Naive thymus-derived CD4-positive, alpha-beta T cell (primary cell): ENCODE measurements around the gene AKAP6. TPM values are rescaled to one million over a fixed set of nuclear protein-coding genes. Genes with fewer than 3 reads are reported as not detected.

Source experiments
- ATAC-seq: fragments of 150-1000 bp; cut with Tn5 transposase; 2 replicates; pipeline ENCODE4 v1.10.0; 2021; ENCODE audit warnings: mild to moderate bottlenecking, moderate library complexity
- CTCF ChIA-PET: fragments of 350-600 bp; sonication (Branson Sonifier 250); formaldehyde crosslinking; loops from one replicate; lab custom pipeline; 2021; ENCODE audit warnings: antibody characterized with exemption; lab: Charles Lee
- POLR2A ChIA-PET: fragments of 350-600 bp; sonication (Branson Sonifier 250); formaldehyde crosslinking; loops from one replicate; lab custom pipeline; 2021; ENCODE audit warnings: antibody characterized with exemption, inconsistent platforms; lab: Charles Lee
- DNase-seq, 9 donors: peaks; one replicate each; pipeline versions ENCODE4 v3.0.0 to v3.0.0-alpha.2; 2020 to 2022; ENCODE audit warnings: mixed read lengths in 1 of 9
- H3K27ac ChIP-seq: one replicate; pipeline ENCODE4 v1.7.0; 2013; ENCODE audit warnings: mild to moderate bottlenecking, low read depth, low read length, moderate library complexity
- H3K27me3 ChIP-seq, 2 donors: one replicate each; pipeline ENCODE4 v1.7.0; 2013; ENCODE audit warnings: low read length in 2 of 2, mild to moderate bottlenecking in 2 of 2, moderate library complexity in 2 of 2; ENCODE audit not compliant: control insufficient read depth in 2 of 2, insufficient read depth in 2 of 2
- H3K36me3 ChIP-seq, 3 experiments: 1 replicate in 2 of 3; 2 replicates in 1 of 3; pipeline ENCODE4 v1.7.0; 2013; ENCODE audit warnings: low read length in 3 of 3, mild to moderate bottlenecking in 3 of 3, moderate library complexity in 1 of 3; ENCODE audit not compliant: insufficient read depth in 3 of 3, control insufficient read depth in 2 of 3
- H3K4me1 ChIP-seq, 2 donors: one replicate each; pipeline ENCODE4 v1.7.0; 2013; ENCODE audit warnings: low read length in 2 of 2, mild to moderate bottlenecking in 2 of 2, moderate library complexity in 1 of 2; ENCODE audit not compliant: control insufficient read depth in 2 of 2, insufficient read depth in 2 of 2
- H3K4me3 ChIP-seq: 2 replicates; pipeline ENCODE4 v1.7.0; 2013; ENCODE audit warnings: mild to moderate bottlenecking, low read length
- H3K9me3 ChIP-seq, 3 experiments: 1 replicate in 2 of 3; 2 replicates in 1 of 3; pipeline ENCODE4 v1.7.0; 2013; ENCODE audit warnings: low read length in 3 of 3; ENCODE audit not compliant: control insufficient read depth in 2 of 3
- H3K27ac Mint-ChIP-seq, 9 donors: one replicate each; pipeline ENCODE4 v1.8.0; 2020 to 2022; ENCODE audit warnings: mixed read lengths in 9 of 9, mild to moderate bottlenecking in 8 of 9, moderate library complexity in 5 of 9, inconsistent platforms in 2 of 9
- H3K27me3 Mint-ChIP-seq, 5 donors: one replicate each; pipeline ENCODE4 v1.8.0; 2021 to 2022; ENCODE audit warnings: mixed read lengths in 5 of 5, mild to moderate bottlenecking in 1 of 5
- H3K36me3 Mint-ChIP-seq, 5 donors: one replicate each; pipeline ENCODE4 v1.8.0; 2020 to 2022; ENCODE audit warnings: mixed read lengths in 5 of 5, mild to moderate bottlenecking in 3 of 5, inconsistent platforms in 1 of 5
- H3K4me1 Mint-ChIP-seq, 7 donors: one replicate each; pipeline ENCODE4 v1.8.0; 2020 to 2022; ENCODE audit warnings: mixed read lengths in 7 of 7, mild to moderate bottlenecking in 3 of 7, inconsistent platforms in 1 of 7
- H3K4me3 Mint-ChIP-seq, 10 donors: one replicate each; pipeline ENCODE4 v1.8.0; 2020 to 2022; ENCODE audit warnings: mild to moderate bottlenecking in 10 of 10, mixed read lengths in 10 of 10, moderate library complexity in 6 of 10, inconsistent platforms in 2 of 10
- H3K9me3 Mint-ChIP-seq, 11 donors: one replicate each; pipeline ENCODE4 v1.8.0; 2020 to 2022; ENCODE audit warnings: mixed read lengths in 11 of 11, mild to moderate bottlenecking in 4 of 11, inconsistent platforms in 1 of 11, moderate library complexity in 1 of 11
- intact Hi-C, 2 donors: fragments of 100-400 bp; cut with micrococcal nuclease; formaldehyde crosslinking; loops; one replicate each; pipeline ENCODE4 v1.15.1; 2023
- polyA plus RNA-seq, 2 donors: library from polyadenylated mRNA; unstranded; fragments of 300-500 nt; fragmentation: Illumina TruSeq; gene quantifications; one replicate each; pipeline ENCODE4 v1.2.3, GENCODE V29; 2021
- total RNA-seq, 6 experiments: library from RNA in 5 of 6; stranded (reverse) in 5 of 6; gene quantifications; 1 replicate in 5 of 6; 2 replicates in 1 of 6; pipeline ENCODE4 v1.2.3 and lab custom pipeline; 2021 to 2026

AKAP6 gene
- total and polyA plus RNA-seq, 7 experiments from 2014 or later, result 0.29 to 7.9 (median 4.1) TPM

- no peak overlapping the region for H3K27ac Mint-ChIP-seq
- no peak overlapping the region for H3K4me3 Mint-ChIP-seq
- no peaks in the 10 kb centered on the region for H3K9me3 ChIP-seq
- no peaks in the 10 kb centered on the region for H3K4me1 ChIP-seq
- no peaks in the 10 kb centered on the region for H3K36me3 Mint-ChIP-seq
- H3K27me3 ChIP-seq, result no peaks in the 10 kb centered on the region
- ChIA-PET CTCF (no interaction called here), POLR2A (no interaction called here)
- intact Hi-C loops, result no loop called here
- peaks cover 0 to 2% (median 0%) of the 10 kb centered on the region in 11 donors for H3K9me3 Mint-ChIP-seq
- DNase-seq, result no peak
- H3K4me3 ChIP-seq, result no peak overlapping the region
- H3K27me3 Mint-ChIP-seq, result peaks cover 0 to 4% (median 0%) of the 10 kb centered on the region in 5 donors
- no peak for ATAC-seq
- H3K4me1 Mint-ChIP-seq, result no peaks in the 10 kb centered on the region
- H3K36me3 ChIP-seq, result no peaks in the 10 kb centered on the region
- no peak overlapping the region for H3K27ac ChIP-seq
Observed at GRCh38 chr14:32318087-32318795, 10.9 kb upstream of the AKAP6 start.

GRCh38 chr14:32319368-32320049, 9.6 kb upstream of the AKAP6 start:
- ChIA-PET CTCF (no interaction called here), POLR2A (no interaction called here)
- Histone ChIP-seq H3K4me3 (no peak overlapping the region), H3K4me1 (no peaks in the 10 kb centered on the region), H3K9me3 (no peaks in the 10 kb centered on the region), H3K36me3 (no peaks in the 10 kb centered on the region), H3K27ac (no peak overlapping the region), H3K27me3 (no peaks in the 10 kb centered on the region)
- DNase-seq (no peak), ATAC-seq (no peak)
- Mint-ChIP-seq H3K27ac (no peak overlapping the region), H3K27me3 (peaks cover 0 to 4% (median 2%) of the 10 kb centered on the region in 5 donors), H3K9me3 (peaks cover 0 to 2% (median 0%) of the 10 kb centered on the region in 11 donors), H3K36me3 (peaks cover 0 to under 1% (median 0%) of the 10 kb centered on the region in 5 donors), H3K4me3 (no peak overlapping the region), H3K4me1 (no peaks in the 10 kb centered on the region)
- intact Hi-C loops, result no loop called here

DNA sequence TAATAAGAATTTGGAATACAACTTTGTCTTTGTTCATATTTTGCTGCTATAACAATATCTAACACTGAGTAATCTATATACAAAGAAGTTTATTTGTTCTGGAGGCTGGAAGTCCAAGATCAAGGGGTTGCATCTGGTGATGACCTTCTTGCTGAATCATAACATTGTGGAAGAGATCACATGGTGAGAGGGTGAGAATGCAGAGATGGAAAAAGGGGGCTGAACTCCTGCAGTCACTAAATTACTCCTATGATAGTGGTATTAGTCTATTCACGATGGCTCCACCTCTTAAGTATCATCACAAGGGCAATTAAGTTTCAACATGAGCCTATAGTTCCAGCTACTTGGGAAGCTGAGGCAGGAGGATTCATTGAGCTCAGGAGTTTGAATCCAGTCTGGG, 4.5 kb upstream of the AKAP6 start:
- peaks cover 0 to 6% (median 0%) of the 10 kb centered on the region in 5 donors for H3K36me3 Mint-ChIP-seq
- H3K36me3 ChIP-seq, result no peaks in the 10 kb centered on the region
- no peak overlapping the region for H3K4me3 ChIP-seq
- ATAC-seq (no peak), DNase-seq (no peak)
- ChIA-PET CTCF (no interaction called here), POLR2A (no interaction called here)
- H3K4me3 Mint-ChIP-seq, result no peak overlapping the region
- intact Hi-C loops, result no loop called here
- H3K4me1 Mint-ChIP-seq, result no peaks in the 10 kb centered on the region
- H3K27me3 Mint-ChIP-seq, result peaks cover 0 to 6% (median 0%) of the 10 kb centered on the region in 5 donors
- H3K27ac ChIP-seq, result no peak overlapping the region
- no peaks in the 10 kb centered on the region for H3K4me1 ChIP-seq
- peaks cover 0 to 20% (median 5%) of the 10 kb centered on the region in 11 donors for H3K9me3 Mint-ChIP-seq
- H3K9me3 ChIP-seq, result no peaks in the 10 kb centered on the region
- H3K27me3 ChIP-seq, result no peaks in the 10 kb centered on the region
- H3K27ac Mint-ChIP-seq, result no peak overlapping the region

GRCh38 chr14:32327255-32327961, 1.7 kb upstream of the AKAP6 start:
- no peak overlapping the region for H3K27ac Mint-ChIP-seq
- CTCF ChIA-PET, result no interaction called here
- intact Hi-C loops, result no loop called here
- Histone ChIP-seq H3K4me1 (no peaks in the 10 kb centered on the region), H3K4me3 (no peak overlapping the region), H3K27ac (no peak overlapping the region), H3K27me3 (no peaks in the 10 kb centered on the region), H3K9me3 (no peaks in the 10 kb centered on the region), H3K36me3 (no peaks in the 10 kb centered on the region)
- no peak overlapping the region for H3K4me3 Mint-ChIP-seq
- ATAC-seq (no peak), DNase-seq (no peak)
- no peaks in the 10 kb centered on the region for H3K4me1 Mint-ChIP-seq
- H3K9me3 Mint-ChIP-seq, result peaks cover 0 to 20% (median 5%) of the 10 kb centered on the region in 11 donors
- peaks cover 0 to 10% (median 0%) of the 10 kb centered on the region in 5 donors for H3K36me3 Mint-ChIP-seq
- peaks cover 0 to 6% (median 0%) of the 10 kb centered on the region in 5 donors for H3K27me3 Mint-ChIP-seq
- POLR2A ChIA-PET, result no interaction called here

- Histone ChIP-seq H3K27me3 (no peaks in the 10 kb centered on the region), H3K4me1 (no peaks in the 10 kb centered on the region), H3K36me3 (no peaks in the 10 kb centered on the region), H3K27ac (no peak overlapping the region), H3K9me3 (no peaks in the 10 kb centered on the region), H3K4me3 (no peak overlapping the region)
- ChIA-PET CTCF (interaction anchor here (0.6 to 0.7 kb wide), 2 partner anchors 10 to 847 kb away, joined by 3 to 4 read pairs; no protein-coding TSS in a partner anchor), POLR2A (no interaction called here)
- intact Hi-C loops, result no loop called here
- H3K9me3 Mint-ChIP-seq, result peaks cover 0 to 16% (median 5%) of the 10 kb centered on the region in 11 donors
- H3K27ac Mint-ChIP-seq, result no peak overlapping the region
- DNase-seq (no peak), ATAC-seq (no peak)
- H3K27me3 Mint-ChIP-seq, result peaks cover 0 to 1% (median 0%) of the 10 kb centered on the region in 5 donors
- peaks cover 0 to 7% (median 0%) of the 10 kb centered on the region in 5 donors for H3K36me3 Mint-ChIP-seq
- no peak overlapping the region for H3K4me3 Mint-ChIP-seq
- H3K4me1 Mint-ChIP-seq, result no peaks in the 10 kb centered on the region
Observed at GRCh38 chr14:32329690-32330285, 690 bp downstream of the AKAP6 start.

DNA sequence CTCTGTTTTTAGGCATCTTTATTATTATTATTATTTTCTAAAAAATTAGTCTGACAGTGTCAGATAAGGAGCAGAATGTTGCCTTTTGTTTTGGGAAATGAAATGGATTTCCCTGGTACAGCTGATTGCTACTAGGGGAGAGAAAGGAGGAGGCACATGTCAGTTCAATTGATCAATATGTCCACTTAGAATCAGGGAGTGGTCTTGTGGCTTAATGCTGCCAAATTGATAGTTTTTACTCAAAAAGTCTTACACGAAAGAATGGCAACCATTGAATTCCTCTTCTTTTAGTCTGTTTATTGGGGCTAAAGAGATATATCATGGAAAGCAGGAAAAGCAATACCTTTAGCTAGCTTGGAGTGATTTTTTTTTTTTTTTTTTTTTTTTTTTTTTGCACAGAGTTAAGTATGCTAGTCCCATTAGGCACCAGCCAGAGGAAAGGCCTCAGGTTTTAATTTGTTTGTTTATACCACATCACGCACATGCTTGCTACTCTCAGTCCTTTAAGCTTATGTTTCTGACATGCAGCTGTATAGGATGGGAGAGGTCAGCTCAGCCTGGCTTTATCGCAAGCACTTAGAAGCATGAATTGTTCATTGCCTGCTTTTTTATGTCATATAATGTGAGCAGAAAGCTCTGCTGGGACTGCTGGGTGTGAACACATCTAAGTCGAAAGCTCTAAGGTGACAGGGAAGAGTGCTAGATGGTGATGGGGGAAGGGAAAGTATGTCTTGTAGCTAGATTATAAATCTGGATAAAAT, 1.4 kb downstream of the AKAP6 start:
- Histone ChIP-seq H3K27me3 (no peaks in the 10 kb centered on the region), H3K9me3 (no peaks in the 10 kb centered on the region), H3K27ac (no peak overlapping the region), H3K4me3 (no peak overlapping the region), H3K36me3 (no peaks in the 10 kb centered on the region), H3K4me1 (no peaks in the 10 kb centered on the region)
- POLR2A ChIA-PET, result no interaction called here
- H3K4me3 Mint-ChIP-seq, result no peak overlapping the region
- H3K4me1 Mint-ChIP-seq, result no peaks in the 10 kb centered on the region
- peaks cover 0 to 10% (median 5%) of the 10 kb centered on the region in 11 donors for H3K9me3 Mint-ChIP-seq
- H3K27ac Mint-ChIP-seq, result no peak overlapping the region
- no peak for DNase-seq
- peaks cover 0 to 6% (median 0%) of the 10 kb centered on the region in 5 donors for H3K36me3 Mint-ChIP-seq
- intact Hi-C loops, result no loop called here
- no peaks in the 10 kb centered on the region for H3K27me3 Mint-ChIP-seq
- no peak for ATAC-seq
- CTCF ChIA-PET, result interaction anchor here (0.7 kb wide), 1 partner anchor 9 kb away, joined by 4 read pairs; no protein-coding TSS in a partner anchor
